GM19452 (cell line): Measurements from ENCODE around the gene PTPN13.
"Not testable (repeated sequence)": the region's sequence is repeated elsewhere in the genome, so short reads cannot be mapped to it uniquely, and the experiment has no call there.

Experiments used
- ATAC-seq: cut with Tn5 transposase; IDR thresholded peaks from one replicate; pipeline ENCODE4 v1.9.1; 2021; ENCODE audit not compliant: unreplicated experiment

PTPN13 gene

DNA sequence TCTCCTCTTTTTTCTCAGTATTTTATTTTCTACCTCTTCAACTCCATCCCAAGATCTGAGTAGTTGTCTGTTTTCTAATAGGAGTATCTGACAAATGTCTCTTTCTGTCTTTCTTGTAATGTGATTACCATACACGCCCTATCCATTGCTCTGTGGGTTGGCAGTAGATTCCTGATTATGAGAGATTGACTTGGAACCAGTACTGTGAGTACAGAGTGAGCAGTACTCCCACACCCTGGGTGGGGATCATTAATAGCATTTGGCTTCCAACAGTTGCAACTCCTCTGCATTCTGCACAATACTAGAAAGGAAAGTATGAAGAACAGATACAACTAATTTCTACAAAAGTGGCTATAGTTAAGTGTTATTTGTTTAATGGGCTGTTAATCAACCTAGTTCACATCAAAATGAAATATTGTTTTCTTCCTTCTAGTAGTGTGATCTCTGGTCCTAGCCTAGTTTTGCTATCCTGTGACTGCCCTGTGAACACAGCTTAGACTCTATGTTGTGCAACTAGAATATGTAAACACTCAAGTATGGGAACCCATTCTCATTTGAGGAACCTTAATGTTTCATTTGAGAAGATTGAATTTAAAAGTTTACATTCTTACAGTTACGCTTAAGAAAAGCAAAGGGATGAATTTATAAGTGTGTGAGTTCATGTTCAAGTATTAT is 112.9 kb downstream of the PTPN13 start:
- no peak for ATAC-seq

DNA sequence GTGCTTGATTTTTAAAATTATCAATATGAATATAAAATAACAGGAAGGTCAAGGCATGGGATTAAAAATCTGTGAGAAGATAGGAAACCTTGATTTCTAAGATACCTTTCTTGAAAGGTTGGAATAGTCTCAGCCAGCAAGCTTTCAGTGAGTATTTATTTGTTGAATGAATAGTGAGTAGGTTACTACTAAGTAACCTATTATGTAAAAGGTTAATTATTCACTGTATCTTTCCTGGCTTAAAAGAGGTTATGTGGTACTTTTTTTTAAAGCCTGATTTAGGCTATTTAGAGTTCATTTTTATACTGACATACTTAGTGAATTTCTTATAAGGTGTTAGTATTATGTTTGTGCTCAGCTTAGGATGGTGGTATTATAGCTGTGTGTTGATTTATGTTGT is 123.5 kb downstream of the PTPN13 start:
- ATAC-seq, result no peak

DNA sequence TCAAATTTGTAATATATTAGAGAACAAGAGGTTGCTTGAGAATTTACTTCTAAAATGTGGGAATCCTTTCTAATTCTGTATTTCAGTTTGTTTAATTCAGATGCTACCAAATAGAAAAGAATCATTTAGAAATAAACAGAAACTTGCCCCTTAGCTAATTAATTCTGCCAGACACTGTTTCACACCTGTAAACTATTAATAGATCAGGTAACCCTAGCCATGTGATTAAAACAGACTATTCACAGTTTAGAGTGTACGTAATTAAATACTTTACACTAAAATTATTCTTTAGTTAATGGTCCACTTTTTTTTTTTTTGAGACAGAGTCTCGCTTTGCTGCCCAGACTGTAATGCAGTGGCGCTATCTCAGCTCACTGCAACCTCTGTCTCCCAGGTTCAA is 124.0 kb downstream of the PTPN13 start:
- ATAC-seq, result no peak

DNA sequence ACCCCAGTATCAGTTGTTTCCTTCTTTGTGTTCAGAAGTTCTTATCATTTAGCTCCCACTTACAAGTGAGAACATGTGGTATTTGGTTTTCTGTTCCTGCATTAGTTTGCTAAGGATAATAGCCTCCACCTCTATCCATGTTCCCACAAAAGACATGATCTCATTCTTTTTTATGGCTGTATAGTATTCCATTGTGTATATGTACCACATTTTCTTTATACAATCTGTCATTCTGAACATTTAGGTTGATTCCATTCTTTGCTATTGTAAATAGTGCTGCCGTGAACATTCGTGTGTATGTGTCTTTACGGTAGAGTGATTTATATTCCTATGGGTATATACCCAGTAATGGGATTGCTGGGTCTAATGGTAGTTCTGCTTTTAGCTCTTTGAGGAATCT is 125.0 kb downstream of the PTPN13 start:
- not testable (repeated sequence) for ATAC-seq

DNA sequence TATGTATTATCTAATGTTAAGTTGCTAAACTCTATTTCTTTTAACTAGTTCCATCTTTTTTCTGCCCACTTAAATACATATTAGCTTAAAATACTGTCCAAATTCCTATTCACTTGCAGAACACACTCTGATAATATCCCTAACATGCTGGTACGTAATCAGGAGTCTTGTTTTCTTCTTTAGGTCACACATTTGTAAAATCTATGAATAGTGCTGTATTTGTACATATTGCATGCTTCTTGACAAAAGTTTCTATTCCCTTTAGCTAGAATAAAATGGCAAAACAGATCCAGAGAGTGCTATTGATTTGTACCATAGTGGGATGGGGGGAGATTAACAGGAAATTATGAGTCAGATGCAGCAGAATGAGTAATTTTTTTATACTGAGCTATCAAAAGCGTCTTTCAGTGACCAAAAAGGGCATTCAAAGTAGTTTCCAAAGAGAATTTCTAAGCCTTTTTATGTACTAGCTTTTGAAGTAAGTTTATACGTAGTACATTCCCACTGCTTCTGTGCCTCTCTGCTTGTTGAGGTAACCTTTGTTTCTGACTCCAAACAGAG is 126.5 kb downstream of the PTPN13 start:
- no peak for ATAC-seq

DNA sequence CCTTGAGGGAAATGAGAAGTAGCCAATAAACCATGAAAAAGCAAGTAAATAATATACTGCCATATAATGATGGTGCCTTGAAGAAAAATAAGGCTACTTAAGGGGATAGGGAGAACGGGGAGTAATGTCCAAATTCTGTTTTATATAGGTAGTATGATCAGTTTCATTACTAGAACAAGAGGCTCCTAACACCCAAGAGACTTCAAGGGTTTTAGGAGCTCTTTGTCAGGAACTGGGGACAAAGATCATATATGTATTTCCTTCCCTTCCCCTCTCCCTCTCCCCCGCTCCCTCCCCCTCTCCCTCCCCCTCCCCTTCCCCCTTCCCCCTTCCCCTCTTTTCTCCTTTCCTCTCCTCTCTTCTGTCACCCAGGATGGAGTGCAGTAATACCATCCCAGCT is 127.3 kb downstream of the PTPN13 start:
- ATAC-seq, result no peak

DNA sequence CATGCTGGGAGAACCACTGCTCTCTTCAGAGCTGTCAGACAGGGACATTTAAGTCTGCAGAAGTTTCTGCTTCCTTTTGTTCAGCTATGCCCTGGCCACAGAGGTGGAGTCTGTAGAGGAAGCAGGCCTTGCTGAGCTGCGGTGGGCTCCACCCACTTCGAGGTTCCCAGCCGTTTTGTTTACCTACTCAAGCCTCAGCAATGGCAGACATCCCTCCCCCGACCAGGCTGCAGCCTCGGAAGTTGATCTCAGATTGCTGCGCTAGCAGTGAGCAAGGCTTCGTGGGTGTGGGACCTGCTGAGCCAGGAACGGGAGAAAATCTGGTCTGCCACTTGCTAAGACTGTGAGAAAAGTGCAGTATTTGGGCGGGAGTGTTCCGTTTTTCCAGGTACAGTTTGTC is 136.2 kb downstream of the PTPN13 start:
- ATAC-seq, result no peak

DNA sequence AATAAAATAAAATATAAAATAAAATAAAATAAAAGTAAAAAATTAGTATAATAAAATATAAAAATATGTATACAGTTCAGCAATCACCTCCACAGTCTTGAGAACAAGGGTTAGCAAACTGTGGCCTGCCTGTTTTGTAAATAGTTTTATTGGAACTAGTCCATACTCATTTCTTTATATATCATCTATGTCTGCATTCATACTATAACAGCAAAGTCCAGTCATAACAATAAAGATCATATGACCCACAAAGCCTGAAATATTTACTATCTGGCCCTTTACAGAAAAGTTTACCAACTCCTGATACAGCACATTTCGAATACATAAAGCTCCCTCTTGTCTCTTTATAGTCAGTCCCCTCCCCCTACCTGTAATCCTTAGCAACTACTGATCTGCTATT is 143.1 kb downstream of the PTPN13 start:
- no peak for ATAC-seq

DNA sequence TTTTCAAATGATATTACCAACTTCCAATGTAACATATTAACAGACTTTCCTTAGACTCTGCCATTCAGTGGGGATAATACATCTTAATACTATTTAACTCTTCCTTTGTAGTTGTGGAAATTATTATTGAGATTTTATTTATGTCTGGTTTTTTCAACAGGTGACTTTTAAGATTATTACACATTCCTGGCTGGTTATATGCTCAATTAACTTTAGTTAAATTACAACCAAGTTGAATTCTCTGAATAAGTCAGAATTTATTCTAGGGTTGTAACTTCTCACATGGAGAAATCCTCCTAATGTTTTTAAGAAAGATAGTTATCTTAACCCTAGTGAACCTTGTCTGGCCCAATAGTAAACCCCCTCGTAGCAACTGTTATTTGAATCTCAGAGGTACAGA is 147.7 kb downstream of the PTPN13 start:
- no peak for ATAC-seq

DNA sequence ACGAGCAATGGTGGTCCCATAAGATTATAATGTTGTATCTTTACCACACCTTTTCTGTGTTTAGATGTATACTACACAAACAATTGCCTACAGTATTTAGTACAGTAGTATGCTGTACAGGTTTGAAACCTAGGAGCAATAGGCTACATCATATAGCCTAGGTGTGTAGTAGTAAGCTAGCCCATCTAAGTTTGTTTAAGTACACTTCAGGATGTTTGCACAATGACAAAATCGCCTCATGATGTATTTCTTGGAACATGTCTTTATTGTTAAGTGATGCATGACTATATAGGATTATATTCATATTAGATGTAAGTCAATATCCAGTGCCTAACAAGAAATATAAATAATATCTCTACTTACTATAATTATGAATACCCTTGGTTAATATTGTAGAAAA is 150.5 kb downstream of the PTPN13 start:
- ATAC-seq, result no peak

DNA sequence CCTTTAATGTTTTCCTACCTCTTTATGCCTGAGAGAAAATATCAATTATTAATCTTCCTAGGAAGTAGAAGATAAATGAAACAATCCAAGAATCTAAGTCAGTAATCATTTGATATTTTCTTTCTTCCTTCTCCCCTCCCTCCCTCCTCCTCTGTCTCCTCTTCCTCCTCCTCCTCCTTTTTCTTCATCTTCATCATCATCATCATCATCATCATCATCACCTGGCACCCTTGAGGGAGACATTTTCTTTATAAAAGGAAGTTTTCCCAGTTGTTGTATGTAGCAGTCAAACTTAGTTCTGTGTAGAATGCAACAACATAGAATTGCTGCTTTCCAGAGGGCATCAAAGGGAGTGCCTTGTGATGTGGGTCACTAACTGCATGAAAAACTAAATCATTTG is 155.0 kb downstream of the PTPN13 start:
- no peak for ATAC-seq

DNA sequence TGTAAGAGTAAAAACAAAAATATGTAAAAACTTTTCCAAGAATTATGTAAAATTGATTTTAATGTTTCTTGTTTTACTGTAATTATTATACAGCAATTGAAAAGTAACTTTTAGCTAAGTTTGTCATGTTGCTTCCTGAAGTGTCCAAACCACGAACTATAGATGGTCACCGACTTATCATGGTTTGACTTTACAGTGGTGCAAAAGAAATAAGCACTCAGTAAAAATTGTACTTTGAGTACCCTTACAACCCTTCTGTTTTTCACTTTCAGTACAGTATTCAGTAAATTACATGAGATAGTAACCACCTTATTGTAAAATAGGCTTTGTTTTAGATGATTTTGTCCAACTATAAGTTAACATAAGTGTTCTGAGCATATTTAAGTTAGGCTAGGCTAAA is 161.3 kb downstream of the PTPN13 start:
- no peak for ATAC-seq

DNA sequence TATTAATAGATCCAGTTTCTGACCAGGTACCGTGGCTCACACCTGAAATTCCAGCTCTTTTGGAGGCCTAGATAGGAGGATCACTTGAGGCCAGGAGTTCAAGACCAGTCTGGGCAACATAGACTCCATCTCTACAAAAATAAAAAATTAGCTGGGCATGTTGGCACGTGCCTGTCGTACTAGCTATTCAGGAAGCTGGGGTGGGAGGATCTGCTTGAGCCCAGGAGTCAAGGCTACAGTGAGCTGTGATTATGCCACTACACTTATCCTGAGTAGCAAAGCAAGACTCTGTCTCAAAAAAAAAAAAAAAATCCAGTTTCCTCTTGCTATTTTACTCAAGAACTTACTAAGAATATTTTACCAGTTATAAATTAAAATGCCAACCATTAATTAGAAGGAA is 163.4 kb downstream of the PTPN13 start:
- no peak for ATAC-seq

DNA sequence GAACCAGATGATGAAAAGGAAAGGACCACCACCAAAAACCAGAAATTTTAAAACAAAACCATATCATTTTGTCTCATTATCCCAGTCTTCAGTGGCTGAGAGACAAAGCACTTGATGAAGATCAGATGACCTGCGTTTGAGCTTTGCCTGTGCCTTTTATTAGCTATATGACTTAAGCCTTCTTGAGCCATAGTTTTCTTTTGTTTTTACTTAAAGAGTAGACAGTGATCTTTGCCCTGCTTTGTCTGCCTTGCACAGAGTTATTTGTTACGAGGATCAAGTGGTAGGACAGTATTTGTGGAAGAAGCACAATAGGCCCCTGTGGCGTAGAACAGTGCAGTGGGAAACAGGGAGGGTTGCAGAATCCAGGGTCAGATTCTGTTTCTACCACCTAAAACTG is 165.2 kb downstream of the PTPN13 start:
- ATAC-seq, result no peak

DNA sequence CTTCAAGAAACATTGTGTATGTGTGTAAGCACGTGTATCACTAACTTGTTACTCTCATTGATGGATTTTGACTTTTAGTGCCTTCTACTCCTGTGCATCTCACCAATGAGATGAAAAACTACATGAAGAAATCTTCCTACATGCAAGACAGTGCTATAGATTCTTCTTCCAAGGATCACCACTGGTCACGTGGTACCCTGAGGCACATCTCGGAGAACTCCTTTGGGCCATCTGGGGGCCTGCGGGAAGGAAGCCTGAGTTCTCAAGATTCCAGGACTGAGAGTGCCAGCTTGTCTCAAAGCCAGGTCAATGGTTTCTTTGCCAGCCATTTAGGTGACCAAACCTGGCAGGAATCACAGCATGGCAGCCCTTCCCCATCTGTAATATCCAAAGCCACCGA is 168.5 kb downstream of the PTPN13 start:
- no peak for ATAC-seq

DNA sequence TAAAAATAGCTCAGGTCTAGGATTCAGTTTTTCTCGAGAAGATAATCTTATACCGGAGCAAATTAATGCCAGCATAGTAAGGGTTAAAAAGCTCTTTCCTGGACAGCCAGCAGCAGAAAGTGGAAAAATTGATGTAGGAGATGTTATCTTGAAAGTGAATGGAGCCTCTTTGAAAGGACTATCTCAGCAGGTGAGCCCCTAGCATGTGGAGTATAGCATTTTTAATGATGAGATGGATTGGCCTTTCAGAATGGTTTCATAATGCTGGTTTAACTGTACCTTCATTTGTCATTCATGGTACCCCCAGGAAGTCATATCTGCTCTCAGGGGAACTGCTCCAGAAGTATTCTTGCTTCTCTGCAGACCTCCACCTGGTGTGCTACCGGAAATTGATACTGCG is 175.7 kb downstream of the PTPN13 start:
- no peak for ATAC-seq

DNA sequence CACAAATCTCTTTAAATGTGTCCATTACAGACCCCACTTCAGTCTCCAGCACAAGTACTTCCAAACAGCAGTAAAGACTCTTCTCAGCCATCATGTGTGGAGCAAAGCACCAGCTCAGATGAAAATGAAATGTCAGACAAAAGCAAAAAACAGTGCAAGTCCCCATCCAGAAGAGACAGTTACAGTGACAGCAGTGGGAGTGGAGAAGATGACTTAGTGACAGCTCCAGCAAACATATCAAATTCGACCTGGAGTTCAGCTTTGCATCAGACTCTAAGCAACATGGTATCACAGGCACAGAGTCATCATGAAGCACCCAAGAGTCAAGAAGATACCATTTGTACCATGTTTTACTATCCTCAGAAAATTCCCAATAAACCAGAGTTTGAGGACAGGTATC is 177.0 kb downstream of the PTPN13 start:
- ATAC-seq, result no peak

DNA sequence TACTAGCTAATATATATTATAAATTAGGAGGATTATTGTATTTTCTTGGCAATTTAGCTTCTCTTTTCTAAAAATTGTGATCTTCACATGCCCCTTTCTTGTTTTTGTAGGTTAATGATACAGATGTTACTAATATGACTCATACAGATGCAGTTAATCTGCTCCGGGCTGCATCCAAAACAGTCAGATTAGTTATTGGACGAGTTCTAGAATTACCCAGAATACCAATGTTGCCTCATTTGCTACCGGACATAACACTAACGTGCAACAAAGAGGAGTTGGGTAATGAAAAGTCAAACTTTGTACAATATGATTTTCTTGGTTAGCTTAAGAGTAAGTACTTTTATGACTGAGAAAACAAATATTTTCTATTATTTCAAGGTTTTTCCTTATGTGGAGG is 180.9 kb downstream of the PTPN13 start:
- no peak for ATAC-seq

DNA sequence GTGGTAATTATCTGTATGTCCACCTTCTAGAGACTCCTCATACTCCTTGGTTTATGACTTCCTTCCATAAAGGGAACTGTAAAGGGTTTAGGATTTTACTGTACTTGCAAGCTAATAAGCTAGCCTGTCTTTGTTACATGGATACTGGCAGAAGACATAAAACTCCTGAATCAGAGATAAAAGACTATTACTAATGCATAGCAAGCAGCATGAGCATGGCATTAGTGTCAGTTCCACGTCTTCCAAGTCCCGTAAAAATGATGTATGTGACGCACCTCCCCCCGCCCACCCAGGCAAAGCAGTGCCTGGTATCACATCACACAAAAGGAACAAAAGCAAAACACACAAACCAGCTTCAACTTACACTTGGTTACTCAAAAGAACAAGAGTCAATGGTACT is 184.1 kb downstream of the PTPN13 start:
- ATAC-seq, result no peak

DNA sequence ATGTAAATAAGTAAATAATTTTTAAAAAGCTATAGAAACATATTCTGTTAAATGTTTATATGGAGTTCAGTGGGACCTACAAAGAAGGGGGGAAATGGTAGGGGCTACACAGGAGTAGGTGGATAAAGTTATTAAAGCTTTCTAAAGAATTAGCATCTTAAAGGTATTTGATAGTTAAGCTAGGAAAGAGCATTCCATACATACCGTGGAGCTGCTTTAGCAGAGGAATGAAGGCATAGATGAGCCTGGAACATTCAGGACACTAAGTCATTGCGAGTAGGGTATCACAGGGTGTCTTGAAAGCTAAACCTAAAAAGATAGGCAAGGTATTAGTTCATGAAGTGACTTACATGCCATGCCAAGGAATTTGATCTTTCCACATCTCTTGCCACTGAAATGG is 194.7 kb downstream of the PTPN13 start:
- no peak for ATAC-seq

DNA sequence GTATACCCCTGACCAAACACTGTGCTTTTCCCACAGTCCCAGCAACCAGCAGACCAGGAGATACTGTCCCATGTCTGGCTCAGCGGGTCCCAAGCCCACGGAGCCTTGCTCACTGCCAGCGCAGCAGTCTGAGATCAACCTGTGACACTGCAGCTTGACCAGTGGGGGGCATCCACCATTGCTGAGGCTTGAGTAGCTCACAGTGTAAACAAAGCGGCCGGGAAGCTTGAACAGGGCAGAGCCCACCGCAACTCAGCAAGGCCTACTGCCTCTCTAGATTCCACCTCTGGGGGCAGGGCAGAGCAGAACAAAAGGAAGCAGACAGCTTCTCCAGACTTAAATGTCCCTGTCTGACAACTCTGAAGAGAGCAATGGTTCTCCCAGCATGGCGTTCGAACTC is 197.0 kb downstream of the PTPN13 start:
- no peak for ATAC-seq

DNA sequence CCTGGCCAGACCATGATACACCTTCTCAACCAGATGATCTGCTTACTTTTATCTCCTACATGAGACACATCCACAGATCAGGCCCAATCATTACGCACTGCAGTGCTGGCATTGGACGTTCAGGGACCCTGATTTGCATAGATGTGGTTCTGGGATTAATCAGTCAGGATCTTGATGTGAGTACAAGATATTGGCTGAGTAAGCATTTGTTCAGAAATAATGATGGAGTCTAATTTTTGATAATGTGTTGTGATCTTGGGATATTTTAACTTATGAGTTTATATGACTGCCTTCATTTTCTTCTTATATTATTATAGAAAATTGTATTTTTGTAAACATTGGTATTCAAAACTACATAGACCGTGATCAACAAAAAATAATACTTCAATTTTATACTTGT is 215.7 kb downstream of the PTPN13 start:
- no peak for ATAC-seq

DNA sequence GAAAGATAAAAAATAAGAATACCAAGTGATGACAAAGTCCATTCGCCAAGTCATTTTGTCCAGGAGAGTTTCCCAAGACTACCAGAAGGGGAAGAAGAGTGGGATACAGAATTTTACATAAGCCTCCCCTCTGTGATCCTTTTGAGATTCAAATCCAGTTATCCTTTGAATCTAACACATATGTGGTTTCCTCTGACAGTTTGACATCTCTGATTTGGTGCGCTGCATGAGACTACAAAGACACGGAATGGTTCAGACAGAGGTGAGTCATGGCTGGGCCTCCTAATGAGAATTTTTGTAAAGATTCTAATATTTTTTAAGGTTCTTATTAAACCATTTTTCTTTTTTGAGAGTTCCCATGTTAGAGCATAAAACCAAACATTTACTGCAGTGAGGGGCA is 216.7 kb downstream of the PTPN13 start:
- ATAC-seq, result no peak
